DND-41 (cell line): ENCODE measurements around the gene ARHGEF2.

Experiments used
- EZH2 ChIP-seq: IDR thresholded peaks from 3 replicates; pipeline ENCODE4 v1.6.1; 2012; ENCODE audit warnings: borderline replicate concordance, low read depth, mild to moderate bottlenecking, moderate library complexity, low read length, inconsistent platforms; ENCODE audit not compliant: severe bottlenecking
- TF ChIP-seq, protein P1 (sequence below): IDR thresholded peaks from 2 replicates; pipeline ENCODE4 v1.5.1; 2012; ENCODE audit warnings: borderline replicate concordance, low read length, moderate library complexity, mild to moderate bottlenecking; ENCODE audit not compliant: poor library complexity, severe bottlenecking; ENCODE audit errors: extremely low read depth

DNA sequence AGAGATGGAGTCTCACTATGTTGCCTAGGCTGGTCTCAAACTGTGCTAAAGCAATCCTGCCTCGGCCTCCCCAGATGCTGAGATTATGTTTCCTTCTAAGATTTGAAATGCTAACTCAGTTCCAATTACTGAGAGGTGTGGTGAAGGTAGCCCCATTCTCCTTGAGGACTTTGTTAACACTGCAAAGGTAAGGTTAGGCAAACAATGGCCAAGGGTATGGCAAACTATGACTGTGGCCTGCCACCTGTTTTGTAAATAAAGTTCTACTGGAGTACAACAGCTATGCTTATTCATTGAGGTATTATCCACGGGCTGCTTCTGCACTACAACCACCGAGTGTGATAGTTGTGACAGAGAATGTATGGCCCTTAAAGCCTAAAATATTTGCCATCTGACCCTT lies 57.6 kb downstream of the ARHGEF2 start:
- TF ChIP-seq, protein P1, sequence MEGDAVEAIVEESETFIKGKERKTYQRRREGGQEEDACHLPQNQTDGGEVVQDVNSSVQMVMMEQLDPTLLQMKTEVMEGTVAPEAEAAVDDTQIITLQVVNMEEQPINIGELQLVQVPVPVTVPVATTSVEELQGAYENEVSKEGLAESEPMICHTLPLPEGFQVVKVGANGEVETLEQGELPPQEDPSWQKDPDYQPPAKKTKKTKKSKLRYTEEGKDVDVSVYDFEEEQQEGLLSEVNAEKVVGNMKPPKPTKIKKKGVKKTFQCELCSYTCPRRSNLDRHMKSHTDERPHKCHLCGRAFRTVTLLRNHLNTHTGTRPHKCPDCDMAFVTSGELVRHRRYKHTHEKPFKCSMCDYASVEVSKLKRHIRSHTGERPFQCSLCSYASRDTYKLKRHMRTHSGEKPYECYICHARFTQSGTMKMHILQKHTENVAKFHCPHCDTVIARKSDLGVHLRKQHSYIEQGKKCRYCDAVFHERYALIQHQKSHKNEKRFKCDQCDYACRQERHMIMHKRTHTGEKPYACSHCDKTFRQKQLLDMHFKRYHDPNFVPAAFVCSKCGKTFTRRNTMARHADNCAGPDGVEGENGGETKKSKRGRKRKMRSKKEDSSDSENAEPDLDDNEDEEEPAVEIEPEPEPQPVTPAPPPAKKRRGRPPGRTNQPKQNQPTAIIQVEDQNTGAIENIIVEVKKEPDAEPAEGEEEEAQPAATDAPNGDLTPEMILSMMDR: no peak
- no peak for TF ChIP-seq EZH2
